IPS-11a (cell line): ENCODE data around the gene LRRC2.

Experiments
- H3K4me3 ChIP-seq: one replicate; pipeline ENCODE4 v1.5.1; 2013; ENCODE audit warnings: low read depth, low read length, control low read depth

Gene LRRC2

GRCh38 chr3:46584598-46585467 is 18.7 kb upstream of the LRRC2 start:
- H3K4me3 ChIP-seq = no peak overlapping the region

GRCh38 chr3:46580675-46581074 is 14.6 kb upstream of the LRRC2 start:
- H3K4me3 ChIP-seq = no peak overlapping the region

- H3K4me3 ChIP-seq = peak overlapping the region; percentile 90
Measured at GRCh38 chr3:46579756-46580286, 13.7 kb upstream of the LRRC2 start.

GRCh38 chr3:46578973-46579755 is 13.1 kb upstream of the LRRC2 start:
- H3K4me3 ChIP-seq = peak overlapping the region; percentile 90

GRCh38 chr3:46577580-46578249 is 11.6 kb upstream of the LRRC2 start:
- peak overlapping the region; percentile 90 for H3K4me3 ChIP-seq

GRCh38 chr3:46576879-46577278 is 10.8 kb upstream of the LRRC2 start:
- peak overlapping the region; percentile 90 for H3K4me3 ChIP-seq

- peak overlapping the region; percentile 90 for H3K4me3 ChIP-seq
Measured at GRCh38 chr3:46576386-46576785, 10.3 kb upstream of the LRRC2 start.

GRCh38 chr3:46575577-46576222 is 9.6 kb upstream of the LRRC2 start:
- no peak overlapping the region for H3K4me3 ChIP-seq

GRCh38 chr3:46574881-46575576 is 8.9 kb upstream of the LRRC2 start:
- H3K4me3 ChIP-seq = peak overlapping the region; percentile 6

- H3K4me3 ChIP-seq = no peak overlapping the region
Measured at GRCh38 chr3:46574243-46574646, 8.1 kb upstream of the LRRC2 start.

GRCh38 chr3:46573701-46574100 is 7.6 kb upstream of the LRRC2 start:
- H3K4me3 ChIP-seq = no peak overlapping the region

GRCh38 chr3:46571684-46572083 is 5.6 kb upstream of the LRRC2 start:
- H3K4me3 ChIP-seq = no peak overlapping the region

- H3K4me3 ChIP-seq = peak overlapping the region; percentile 40
Measured at GRCh38 chr3:46565607-46566039, 479 bp downstream of the LRRC2 start.

- H3K4me3 ChIP-seq = no peak overlapping the region
Measured at GRCh38 chr3:46565077-46565476, 1.0 kb downstream of the LRRC2 start.

- H3K4me3 ChIP-seq = no peak overlapping the region
Measured at GRCh38 chr3:46564190-46565021, 1.7 kb downstream of the LRRC2 start.

GRCh38 chr3:46561951-46562350 is 4.2 kb downstream of the LRRC2 start:
- no peak overlapping the region for H3K4me3 ChIP-seq

GRCh38 chr3:46561511-46561910 is 4.6 kb downstream of the LRRC2 start:
- no peak overlapping the region for H3K4me3 ChIP-seq

GRCh38 chr3:46559091-46559704 is 6.9 kb downstream of the LRRC2 start:
- no peak overlapping the region for H3K4me3 ChIP-seq
